ENCODE results near the gene CSMD2.

Gene CSMD2

DNA sequence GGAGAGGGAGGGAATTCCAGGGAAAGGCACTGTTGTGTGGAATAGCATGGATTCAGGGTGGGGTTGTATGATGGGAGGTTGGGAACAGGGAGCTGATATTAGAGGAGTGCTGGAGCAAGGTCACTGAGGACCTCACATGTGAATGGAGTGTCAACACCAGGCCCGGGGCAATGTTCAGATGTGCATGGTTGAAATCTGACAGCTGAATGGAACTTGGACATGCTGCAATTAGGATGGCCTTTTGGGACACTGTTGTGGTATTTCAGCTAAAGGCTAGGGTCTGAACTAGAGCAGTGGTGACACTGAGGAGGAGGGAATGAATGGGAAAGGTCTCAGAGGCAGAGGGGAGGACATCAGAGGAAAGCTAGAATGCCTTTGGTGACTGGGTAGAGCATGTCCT is 667.6 kb downstream of the CSMD2 start:
- Histone ChIP-seq H3K4me1 (ENCODE audit: control insufficient read depth in 5 of 5, insufficient read depth in 5 of 5, low read length in 5 of 5) (no peaks in the 10 kb centered on the region), H3K9ac (ENCODE audit: low read length in 5 of 5) (no peak overlapping the region), H3K4me3 (ENCODE audit: low read depth in 1 of 5, low read length in 5 of 5) (no peak overlapping the region), H3K27me3 (ENCODE audit: control insufficient read depth in 5 of 5, insufficient read depth in 4 of 5, low read length in 5 of 5) (no peaks in the 10 kb centered on the region), H3K36me3 (ENCODE audit: control insufficient read depth in 5 of 5, insufficient read depth in 5 of 5, low read length in 5 of 5) (peaks cover 11 to 27% (median 26%) of the 10 kb centered on the region in 5 donors), H3K27ac (ENCODE audit: low read depth, low read length) (no peak overlapping the region), H3K9me3 (ENCODE audit: control insufficient read depth in 5 of 5, low read length in 5 of 5) (peaks cover 29 to 61% (median 60%) of the 10 kb centered on the region in 5 donors)

DNA sequence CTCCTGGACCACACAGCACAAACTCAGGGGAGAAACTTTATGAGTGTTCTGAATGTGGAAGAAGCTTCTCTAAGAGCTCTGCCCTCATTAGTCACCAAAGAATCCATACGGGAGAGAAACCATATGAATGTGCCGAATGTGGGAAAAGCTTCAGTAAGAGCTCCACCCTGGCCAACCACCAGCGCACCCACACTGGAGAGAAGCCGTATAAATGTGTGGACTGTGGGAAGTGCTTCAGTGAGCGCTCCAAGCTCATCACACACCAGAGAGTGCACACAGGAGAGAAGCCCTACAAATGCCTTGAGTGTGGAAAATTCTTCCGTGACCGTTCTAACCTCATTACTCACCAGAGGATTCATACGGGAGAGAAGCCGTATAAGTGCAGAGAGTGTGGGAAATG is 670.1 kb downstream of the CSMD2 start:
- Histone ChIP-seq H3K4me1 (ENCODE audit: control insufficient read depth in 5 of 5, insufficient read depth in 5 of 5, low read length in 5 of 5) (no peaks in the 10 kb centered on the region), H3K9me3 (ENCODE audit: control insufficient read depth in 5 of 5, low read length in 5 of 5) (peaks cover 29 to 61% (median 58%) of the 10 kb centered on the region in 5 donors), H3K9ac (ENCODE audit: low read length in 5 of 5) (no peak overlapping the region), H3K4me3 (ENCODE audit: low read depth in 1 of 5, low read length in 5 of 5) (peak overlapping the region in 4 of 5 donors; percentile 13 to 48 (median 26)), H3K27me3 (ENCODE audit: control insufficient read depth in 5 of 5, insufficient read depth in 4 of 5, low read length in 5 of 5) (no peaks in the 10 kb centered on the region), H3K27ac (ENCODE audit: low read depth, low read length) (no peak overlapping the region), H3K36me3 (ENCODE audit: control insufficient read depth in 5 of 5, insufficient read depth in 5 of 5, low read length in 5 of 5) (peaks cover 25 to 50% (median 49%) of the 10 kb centered on the region in 5 donors)

DNA sequence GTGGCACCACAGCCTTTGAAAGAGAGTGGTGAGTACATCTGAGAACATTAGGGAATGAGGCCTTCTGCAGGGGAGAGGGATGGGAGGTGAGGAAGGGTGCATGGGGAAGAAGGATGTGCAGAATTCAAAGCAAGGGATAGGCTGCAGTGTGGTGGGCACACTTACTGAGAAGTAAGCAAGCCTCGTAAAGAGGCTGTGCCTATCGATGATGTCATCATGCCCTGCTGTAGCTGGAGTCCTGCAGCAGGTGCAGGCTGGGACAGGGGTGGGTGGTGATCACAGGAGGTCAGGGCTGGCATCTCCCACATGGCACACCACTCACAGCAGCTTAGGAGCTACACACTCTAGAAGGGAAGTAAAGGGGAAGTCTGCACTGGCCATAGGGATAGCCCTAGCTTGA is 676.4 kb downstream of the CSMD2 start:
- Histone ChIP-seq H3K4me3 (ENCODE audit: low read depth in 1 of 5, low read length in 5 of 5) (no peak overlapping the region), H3K27me3 (ENCODE audit: control insufficient read depth in 5 of 5, insufficient read depth in 4 of 5, low read length in 5 of 5) (no peaks in the 10 kb centered on the region), H3K4me1 (ENCODE audit: control insufficient read depth in 5 of 5, insufficient read depth in 5 of 5, low read length in 5 of 5) (peaks cover 0 to 1% (median 0%) of the 10 kb centered on the region in 5 donors), H3K9me3 (ENCODE audit: control insufficient read depth in 5 of 5, low read length in 5 of 5) (peaks cover 4 to 19% (median 10%) of the 10 kb centered on the region in 5 donors), H3K36me3 (ENCODE audit: control insufficient read depth in 5 of 5, insufficient read depth in 5 of 5, low read length in 5 of 5) (peaks cover 22 to 59% (median 53%) of the 10 kb centered on the region in 5 donors), H3K27ac (ENCODE audit: low read depth, low read length) (no peak overlapping the region), H3K9ac (ENCODE audit: low read length in 5 of 5) (no peak overlapping the region)

DNA sequence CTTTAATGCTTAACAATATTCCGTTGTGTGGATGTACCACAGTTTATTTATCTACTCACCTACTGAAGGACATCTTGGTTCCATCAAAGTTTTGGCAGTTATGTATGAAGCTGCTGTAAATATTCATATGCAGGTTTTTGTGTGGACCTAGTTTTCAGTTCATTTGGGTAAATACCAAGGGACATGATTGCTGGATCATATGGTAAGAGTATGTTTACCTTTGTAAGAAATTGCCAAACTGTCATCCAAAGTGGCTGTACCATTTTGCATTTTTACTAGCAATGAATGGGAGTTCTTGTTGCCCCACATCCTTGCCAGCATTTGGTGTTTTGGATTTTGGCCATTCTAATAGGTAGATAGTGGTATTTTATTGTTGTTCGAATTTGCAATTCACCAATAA is 682.6 kb downstream of the CSMD2 start:
- H3K27me3 ChIP-seq (ENCODE audit: control insufficient read depth in 5 of 5, insufficient read depth in 4 of 5, low read length in 5 of 5): no peaks in the 10 kb centered on the region
- H3K4me3 ChIP-seq (ENCODE audit: low read depth in 1 of 5, low read length in 5 of 5): no peak overlapping the region
- H3K27ac ChIP-seq (ENCODE audit: low read depth, low read length): no peak overlapping the region
- peaks cover 0 to 8% (median 0%) of the 10 kb centered on the region in 5 donors for H3K9me3 ChIP-seq (ENCODE audit: control insufficient read depth in 5 of 5, low read length in 5 of 5)
- H3K36me3 ChIP-seq (ENCODE audit: control insufficient read depth in 5 of 5, insufficient read depth in 5 of 5, low read length in 5 of 5): peaks cover 14 to 41% (median 24%) of the 10 kb centered on the region in 5 donors
- H3K4me1 ChIP-seq (ENCODE audit: control insufficient read depth in 5 of 5, insufficient read depth in 5 of 5, low read length in 5 of 5): no peaks in the 10 kb centered on the region
- no peak overlapping the region for H3K9ac ChIP-seq (ENCODE audit: low read length in 5 of 5)

DNA sequence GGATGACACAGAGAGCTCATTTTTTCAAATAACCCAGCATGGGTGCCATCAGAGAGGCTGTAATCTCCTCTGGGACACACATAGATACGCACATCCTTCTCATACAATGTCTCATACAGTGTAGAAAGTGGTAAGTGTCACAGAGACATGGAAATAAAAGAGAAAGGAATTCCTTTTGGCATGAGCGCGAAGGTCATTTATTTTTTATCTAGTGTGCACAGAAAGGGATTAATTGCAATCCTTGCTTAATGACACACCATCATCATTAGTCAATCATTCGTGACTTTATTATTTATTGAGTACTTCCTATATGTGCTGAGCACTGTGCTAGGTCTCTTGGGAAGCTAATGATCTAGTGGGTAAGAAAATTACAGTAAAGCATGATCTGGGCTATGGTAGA is 687.6 kb downstream of the CSMD2 start:
- H3K9me3 ChIP-seq (ENCODE audit: control insufficient read depth in 5 of 5, low read length in 5 of 5): no peaks in the 10 kb centered on the region
- no peak overlapping the region for H3K27ac ChIP-seq (ENCODE audit: low read depth, low read length)
- H3K9ac ChIP-seq (ENCODE audit: low read length in 5 of 5): no peak overlapping the region
- peaks cover 7 to 19% (median 16%) of the 10 kb centered on the region in 5 donors for H3K4me1 ChIP-seq (ENCODE audit: control insufficient read depth in 5 of 5, insufficient read depth in 5 of 5, low read length in 5 of 5)
- peaks cover 0 to under 1% (median 0%) of the 10 kb centered on the region in 5 donors for H3K27me3 ChIP-seq (ENCODE audit: control insufficient read depth in 5 of 5, insufficient read depth in 4 of 5, low read length in 5 of 5)
- H3K36me3 ChIP-seq (ENCODE audit: control insufficient read depth in 5 of 5, insufficient read depth in 5 of 5, low read length in 5 of 5): peaks cover 13 to 31% (median 22%) of the 10 kb centered on the region in 5 donors
- no peak overlapping the region for H3K4me3 ChIP-seq (ENCODE audit: low read depth in 1 of 5, low read length in 5 of 5)

DNA sequence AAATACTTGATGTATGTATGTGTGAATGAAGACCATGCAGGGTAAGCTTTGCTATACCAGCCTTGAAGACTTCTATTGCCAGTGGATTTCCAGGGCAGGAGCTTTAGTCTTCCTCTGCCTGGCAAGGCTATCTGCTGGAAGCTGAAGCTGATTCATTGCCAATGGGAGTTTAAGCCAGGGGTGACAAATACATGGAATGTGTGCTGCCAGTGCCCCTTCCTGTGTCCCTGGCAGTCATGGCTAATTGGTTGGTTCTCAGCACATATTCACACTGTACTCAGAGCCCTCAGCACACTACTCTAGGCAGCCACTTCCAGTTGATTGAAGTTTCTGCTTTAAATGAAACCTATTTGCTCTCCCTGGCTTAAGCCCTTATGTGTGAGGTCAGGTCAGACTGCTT is 691.1 kb downstream of the CSMD2 start:
- H3K27ac ChIP-seq (ENCODE audit: low read depth, low read length): peak overlapping the region; percentile 45

DNA sequence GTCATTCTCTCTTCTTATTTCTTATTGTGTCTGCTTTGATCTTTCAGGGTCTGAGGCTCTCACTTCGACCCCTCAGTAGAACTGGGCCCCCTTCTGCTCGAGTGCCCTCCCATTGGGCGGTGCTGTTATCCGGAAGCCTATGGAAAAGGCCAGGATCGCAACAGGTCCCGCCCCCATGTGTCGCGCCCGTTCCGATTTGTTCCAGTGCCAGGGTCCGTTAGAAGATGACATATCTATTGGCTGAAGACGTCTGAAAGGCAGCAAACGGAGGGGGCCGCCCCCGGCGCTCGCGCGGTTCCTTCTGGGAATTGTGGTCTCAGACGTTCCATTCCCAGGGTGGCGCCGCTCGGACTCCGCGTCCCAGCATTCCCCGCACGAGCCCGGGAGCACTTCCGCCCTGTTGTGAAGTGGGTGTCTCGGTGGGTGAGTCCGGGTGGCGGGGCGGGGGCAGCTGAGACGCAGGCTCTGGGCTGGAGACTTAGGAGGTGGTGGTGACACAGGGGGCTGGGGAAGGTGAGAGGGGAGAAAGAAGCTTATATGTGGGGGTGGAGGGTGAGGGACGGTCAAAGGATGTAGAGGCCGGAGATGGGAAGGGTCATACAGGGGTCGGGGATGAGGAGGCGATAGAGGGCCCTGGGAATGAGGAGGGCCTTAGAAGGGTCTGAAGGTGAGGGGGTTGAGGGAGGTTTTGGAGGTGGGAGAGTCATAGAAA is 692.6 kb downstream of the CSMD2 start, which contains the start of gene ZSCAN20:
Gene ZSCAN20 (plus strand): TSS at position 377 of the 712 bp plus-strand sequence. CDS start 6,644 bp downstream, outside the sequence.
- peaks cover 0 to 3% (median 0%) of the 10 kb centered on the region in 5 donors for H3K36me3 ChIP-seq (ENCODE audit: control insufficient read depth in 5 of 5, insufficient read depth in 5 of 5, low read length in 5 of 5)
- peak within 1 kb of the TSS; percentile 60 to 85 (median 74) for H3K9ac ChIP-seq (ENCODE audit: low read length in 5 of 5)
- no peaks in the 10 kb centered on the region for H3K9me3 ChIP-seq (ENCODE audit: control insufficient read depth in 5 of 5, low read length in 5 of 5)
- peaks cover 0 to 3% (median 0%) of the 10 kb centered on the region in 5 donors for H3K27me3 ChIP-seq (ENCODE audit: control insufficient read depth in 5 of 5, insufficient read depth in 4 of 5, low read length in 5 of 5)
- peaks cover 19 to 39% (median 23%) of the 10 kb centered on the region in 5 donors for H3K4me1 ChIP-seq (ENCODE audit: control insufficient read depth in 5 of 5, insufficient read depth in 5 of 5, low read length in 5 of 5)
- peak within 1 kb of the TSS; percentile 69 to 86 (median 76) for H3K4me3 ChIP-seq (ENCODE audit: low read depth in 1 of 5, low read length in 5 of 5)
- peak within 1 kb of the TSS; percentile 67 for H3K27ac ChIP-seq (ENCODE audit: low read depth, low read length)

More for the DNA sequence above, 691.1 kb downstream of the CSMD2 start:
- no peak overlapping the region for H3K4me3 ChIP-seq (ENCODE audit: low read depth in 1 of 5, low read length in 5 of 5)
- peaks cover 0 to 3% (median 0%) of the 10 kb centered on the region in 5 donors for H3K27me3 ChIP-seq (ENCODE audit: control insufficient read depth in 5 of 5, insufficient read depth in 4 of 5, low read length in 5 of 5)
- H3K4me1 ChIP-seq (ENCODE audit: control insufficient read depth in 5 of 5, insufficient read depth in 5 of 5, low read length in 5 of 5): peaks cover 19 to 39% (median 23%) of the 10 kb centered on the region in 5 donors
- H3K36me3 ChIP-seq (ENCODE audit: control insufficient read depth in 5 of 5, insufficient read depth in 5 of 5, low read length in 5 of 5): peaks cover 0 to 3% (median 0%) of the 10 kb centered on the region in 5 donors
- peak overlapping the region in 2 of 5 donors; percentile 9 for H3K9ac ChIP-seq (ENCODE audit: low read length in 5 of 5)
- no peaks in the 10 kb centered on the region for H3K9me3 ChIP-seq (ENCODE audit: control insufficient read depth in 5 of 5, low read length in 5 of 5)

DNA sequence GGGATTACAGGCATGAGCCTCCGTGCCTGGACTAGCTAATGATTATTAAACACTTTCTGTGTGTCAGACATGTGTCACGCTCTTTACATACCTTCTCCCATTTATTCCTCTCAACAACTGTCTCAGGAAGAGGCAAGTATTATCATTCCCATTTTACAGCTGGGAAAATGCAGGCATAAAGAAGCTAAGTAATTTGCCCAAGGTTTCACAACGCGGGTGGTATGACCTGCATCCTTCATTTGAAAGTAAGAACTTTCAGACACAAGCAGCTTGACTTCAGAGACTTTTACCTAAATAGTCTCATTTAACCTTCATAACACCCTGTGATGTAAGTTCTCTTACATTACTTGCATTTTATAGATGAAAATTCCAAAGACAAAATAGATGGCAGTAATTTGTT is 693.6 kb downstream of the CSMD2 start:
- peak overlapping the region; percentile 67 for H3K27ac ChIP-seq (ENCODE audit: low read depth, low read length)

DNA sequence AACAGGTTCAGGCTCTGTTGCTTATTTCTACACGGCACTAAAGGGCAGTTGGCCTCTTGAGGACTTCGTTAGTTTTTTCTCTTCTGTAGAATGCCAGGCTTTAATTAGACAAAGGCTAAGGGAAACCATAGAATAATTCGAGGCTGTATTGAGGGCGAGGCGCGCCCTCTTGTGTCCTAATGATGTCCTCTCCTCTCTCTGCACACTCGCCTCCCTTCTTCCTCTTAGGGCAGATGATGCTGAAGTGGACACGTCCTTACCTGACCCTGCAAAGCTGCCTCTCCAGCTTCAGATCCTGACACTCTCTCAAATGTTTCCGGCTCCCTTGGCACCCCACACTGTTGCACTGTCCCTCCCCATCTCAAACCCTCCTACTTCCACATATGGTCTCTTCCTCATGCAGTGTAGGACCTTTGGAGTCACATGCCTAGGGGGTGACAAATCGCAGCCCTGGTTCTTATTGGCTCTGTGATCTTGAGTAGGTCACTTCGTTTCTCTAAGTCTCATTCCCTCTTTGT is 694.5 kb downstream of the CSMD2 start:
- H3K36me3 ChIP-seq (ENCODE audit: control insufficient read depth in 5 of 5, insufficient read depth in 5 of 5, low read length in 5 of 5): peaks cover 0 to 3% (median 0%) of the 10 kb centered on the region in 5 donors
- H3K9ac ChIP-seq (ENCODE audit: low read length in 5 of 5): no peak overlapping the region
- H3K9me3 ChIP-seq (ENCODE audit: control insufficient read depth in 5 of 5, low read length in 5 of 5): no peaks in the 10 kb centered on the region
- H3K27me3 ChIP-seq (ENCODE audit: control insufficient read depth in 5 of 5, insufficient read depth in 4 of 5, low read length in 5 of 5): peaks cover 0 to 3% (median 0%) of the 10 kb centered on the region in 5 donors
- peaks cover 19 to 50% (median 28%) of the 10 kb centered on the region in 5 donors for H3K4me1 ChIP-seq (ENCODE audit: control insufficient read depth in 5 of 5, insufficient read depth in 5 of 5, low read length in 5 of 5)
- no peak overlapping the region for H3K4me3 ChIP-seq (ENCODE audit: low read depth in 1 of 5, low read length in 5 of 5)
- peak overlapping the region; percentile 54 for H3K27ac ChIP-seq (ENCODE audit: low read depth, low read length)

More for the DNA sequence above, 693.6 kb downstream of the CSMD2 start:
- no peak overlapping the region for H3K4me3 ChIP-seq (ENCODE audit: low read depth in 1 of 5, low read length in 5 of 5)
- H3K27me3 ChIP-seq (ENCODE audit: control insufficient read depth in 5 of 5, insufficient read depth in 4 of 5, low read length in 5 of 5): peaks cover 0 to 3% (median 0%) of the 10 kb centered on the region in 5 donors
- H3K9me3 ChIP-seq (ENCODE audit: control insufficient read depth in 5 of 5, low read length in 5 of 5): no peaks in the 10 kb centered on the region
- peak overlapping the region in 2 of 5 donors; percentile 62 to 77 for H3K9ac ChIP-seq (ENCODE audit: low read length in 5 of 5)
- H3K4me1 ChIP-seq (ENCODE audit: control insufficient read depth in 5 of 5, insufficient read depth in 5 of 5, low read length in 5 of 5): peaks cover 19 to 43% (median 25%) of the 10 kb centered on the region in 5 donors
- peaks cover 0 to 3% (median 0%) of the 10 kb centered on the region in 5 donors for H3K36me3 ChIP-seq (ENCODE audit: control insufficient read depth in 5 of 5, insufficient read depth in 5 of 5, low read length in 5 of 5)

DNA sequence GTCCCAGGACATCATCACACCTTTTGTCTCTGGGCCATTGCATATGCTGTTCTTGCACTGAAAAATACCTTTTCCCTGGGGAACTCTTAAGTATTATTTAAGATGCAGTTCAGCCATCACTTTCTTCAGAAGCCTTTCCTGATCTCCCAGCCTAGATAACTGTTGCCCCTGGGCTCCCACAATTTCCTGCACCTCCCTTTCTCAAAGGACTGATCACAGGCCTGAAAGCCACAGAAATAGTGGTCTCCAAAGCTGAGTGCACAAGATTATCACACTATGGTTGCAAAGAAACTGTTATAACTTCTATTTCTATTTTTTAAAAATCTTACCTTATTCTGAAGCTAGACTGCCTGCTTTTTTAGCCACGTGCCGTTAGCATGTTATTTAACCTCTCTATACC is 695.3 kb downstream of the CSMD2 start:
- Histone ChIP-seq H3K9me3 (ENCODE audit: control insufficient read depth in 5 of 5, low read length in 5 of 5) (no peaks in the 10 kb centered on the region), H3K9ac (ENCODE audit: low read length in 5 of 5) (no peak overlapping the region), H3K4me3 (ENCODE audit: low read depth in 1 of 5, low read length in 5 of 5) (no peak overlapping the region), H3K4me1 (ENCODE audit: control insufficient read depth in 5 of 5, insufficient read depth in 5 of 5, low read length in 5 of 5) (peaks cover 19 to 52% (median 30%) of the 10 kb centered on the region in 5 donors), H3K27me3 (ENCODE audit: control insufficient read depth in 5 of 5, insufficient read depth in 4 of 5, low read length in 5 of 5) (peaks cover 0 to 3% (median 0%) of the 10 kb centered on the region in 5 donors), H3K27ac (ENCODE audit: low read depth, low read length) (no peak overlapping the region), H3K36me3 (ENCODE audit: control insufficient read depth in 5 of 5, insufficient read depth in 5 of 5, low read length in 5 of 5) (peaks cover 0 to 3% (median 0%) of the 10 kb centered on the region in 5 donors)

All from subcutaneous abdominal adipose tissue (tissue), 5 donors.